K562 (cell line): ENCODE results near the gene TMEM252. TPM values are rescaled to one million over a fixed set of nuclear protein-coding genes. Genes with fewer than 3 reads are reported as not detected.

Experiments used
- ATAC-seq: fragments of 200-7000 bp; cut with Tn5 transposase; 3 replicates; pipeline ENCODE4 v1.9.1; 2020; ENCODE audit warnings: moderate library complexity
- BruUV-seq: library from RNA; stranded (reverse); fragments of 400-500 nt; replicated peaks from 2 replicates; lab custom pipeline; 2021; lab: Mats Ljungman, UMichigan
- CTCF ChIA-PET: fragments of 300-600 bp; formaldehyde crosslinking; extraction: SDS; loops from one replicate; lab custom pipeline; 2021; ENCODE audit warnings: low intra/inter-chr PET ratio; lab: Yijun Ruan, JAX
- POLR2A ChIA-PET: fragments of 300-600, 350-650 bp; sonication (Branson Sonifier 250); formaldehyde crosslinking; extraction: SDS; loops from one replicate; lab custom pipeline; 2021; ENCODE audit warnings: antibody characterized with exemption, inconsistent platforms; lab: Yijun Ruan, JAX
- DNase-seq, 4 experiments: peaks; one replicate each; pipeline versions ENCODE4 v3.0.0 to v3.0.0-alpha.2; 2011 to 2018; ENCODE audit warnings: low spot score in 3 of 4, mixed read lengths in 3 of 4; ENCODE audit errors: extremely low read depth in 1 of 4
- FAIRE-seq: peaks from 2 replicates; lab custom pipeline; 2011; peaks lifted over from hg19 to GRCh38; lab: Jason Lieb, UNC
- H2AFZ ChIP-seq: 2 replicates; pipeline ENCODE4 v1.6.0; 2011; ENCODE audit warnings: low read depth, low read length, control low read depth, inconsistent platforms
- H3K27ac ChIP-seq: fragments of 200-600 bp; 3 replicates; pipeline ENCODE4 v1.8.0; 2011; ENCODE audit warnings: low read depth, mild to moderate bottlenecking, control low read depth, inconsistent platforms, low read length, moderate library complexity, mixed read lengths; ENCODE audit errors: extremely low read depth
- H3K27me3 ChIP-seq, 2 experiments: fragments of 300-600 bp in 1 of 2; 2 replicates in 1 of 2; 3 replicates in 1 of 2; pipeline versions ENCODE4 v1.6.0 to v1.8.0; 2011; ENCODE audit warnings: inconsistent platforms in 2 of 2, low read length in 2 of 2, mild to moderate bottlenecking in 1 of 2, mixed read lengths in 1 of 2, moderate library complexity in 1 of 2; ENCODE audit not compliant: control insufficient read depth in 2 of 2, insufficient read depth in 2 of 2
- H3K36me3 ChIP-seq: fragments of 300-600 bp; 3 replicates; pipeline ENCODE4 v1.8.0; 2011; ENCODE audit warnings: mild to moderate bottlenecking, low read length, inconsistent platforms; ENCODE audit not compliant: control insufficient read depth, insufficient read depth
- H3K4me1 ChIP-seq, 2 experiments: fragments of 200-600 bp in 1 of 2; replicated peaks in 1 of 2; 2 replicates in 1 of 2; 3 replicates in 1 of 2; pipeline versions ENCODE4 v1.5.1 to v1.8.0; 2011; ENCODE audit warnings: inconsistent platforms in 2 of 2, low read length in 2 of 2, mild to moderate bottlenecking in 1 of 2, mixed read lengths in 1 of 2, moderate library complexity in 1 of 2; ENCODE audit not compliant: control insufficient read depth in 2 of 2, insufficient read depth in 2 of 2
- H3K4me2 ChIP-seq: 2 replicates; pipeline ENCODE4 v1.6.1; 2011; ENCODE audit warnings: low read length, control low read depth, inconsistent platforms, mixed read lengths; ENCODE audit not compliant: insufficient read depth
- H3K4me3 ChIP-seq: fragments of 200-600 bp; sonication (generic), shearing (Covaris generic); 2 replicates; pipeline ENCODE4 v1.5.1; 2016; ENCODE audit warnings: control low read depth, inconsistent platforms
- H3K79me2 ChIP-seq: fragments of 200-600 bp; 3 replicates; pipeline ENCODE4 v1.8.0; 2011; ENCODE audit warnings: low read length, inconsistent platforms; ENCODE audit not compliant: control insufficient read depth, insufficient read depth
- H3K9ac ChIP-seq, 2 experiments: 2 replicates each; pipeline versions ENCODE4 v1.6.0 to v1.6.1; 2011; ENCODE audit warnings: low read depth in 2 of 2, low read length in 2 of 2, control low read depth in 1 of 2, inconsistent platforms in 1 of 2, mild to moderate bottlenecking in 1 of 2, mixed read lengths in 1 of 2; ENCODE audit not compliant: insufficient read depth in 1 of 2
- H3K9me1 ChIP-seq: one replicate; pipeline ENCODE4 v1.6.0; 2011; ENCODE audit warnings: inconsistent platforms, mild to moderate bottlenecking, low read length, moderate library complexity; ENCODE audit not compliant: control insufficient read depth, insufficient read depth
- H3K9me3 ChIP-seq: replicated peaks from 2 replicates; pipeline ENCODE4 v1.5.1; 2011; ENCODE audit warnings: low read depth, low read length, inconsistent platforms; ENCODE audit not compliant: control insufficient read depth, insufficient read depth
- H4K20me1 ChIP-seq: replicated peaks from 2 replicates; pipeline ENCODE4 v1.6.1; 2011; ENCODE audit warnings: low read length, inconsistent platforms, mixed read lengths; ENCODE audit not compliant: control insufficient read depth, insufficient read depth
- BACH1 ChIP-seq: fragments of 200-800 bp; sonication (Bioruptor generic); IDR thresholded peaks from 2 replicates; pipeline ENCODE4 v1.6.1; 2016; ENCODE audit warnings: missing genetic modification characterization, missing compliant biosample characterization
- CUX1 ChIP-seq: fragments of 200-800 bp; sonication (Bioruptor generic); IDR thresholded peaks from 2 replicates; pipeline ENCODE4 v1.6.1; 2016; ENCODE audit warnings: missing genetic modification characterization, missing compliant biosample characterization
- EGR1 ChIP-seq: fragments of 450-650 bp; conservative IDR thresholded peaks from 2 replicates; pipeline ENCODE4 v1.6.1; 2017; ENCODE audit warnings: mild to moderate bottlenecking
- HNRNPH1 ChIP-seq: fragments of 200-400 bp; formaldehyde crosslinking; optimal IDR thresholded peaks from 2 replicates; pipeline ENCODE3; 2017; ENCODE audit warnings: low read depth, mild to moderate bottlenecking, low read length, moderate library complexity
- HNRNPUL1 ChIP-seq: fragments of 200-400 bp; formaldehyde crosslinking; IDR thresholded peaks from 2 replicates; pipeline ENCODE4 v1.6.1; 2017; ENCODE audit warnings: low read length
- HOXB6 ChIP-seq: fragments of 250-450 bp; sonication (Bioruptor Pico); IDR thresholded peaks from 2 replicates; pipeline ENCODE4 v1.5.1; 2022; ENCODE audit warnings: mild to moderate bottlenecking, borderline replicate concordance
- MED1 ChIP-seq: sonication (generic); formaldehyde crosslinking; IDR thresholded peaks from 2 replicates; pipeline ENCODE4 v1.8.1; 2023; ENCODE audit warnings: missing genetic modification reagents, borderline replicate concordance
- MEIS2 ChIP-seq: fragments of 450-650 bp; IDR thresholded peaks from 2 replicates; pipeline ENCODE4 v1.6.1; 2014; ENCODE audit warnings: mild to moderate bottlenecking; ENCODE audit not compliant: partially characterized antibody
- NRF1 ChIP-seq, 2 experiments: fragments of 450-650 bp; IDR thresholded peaks in 1 of 2; conservative IDR thresholded peaks in 1 of 2; 2 replicates each; pipeline ENCODE4 v1.6.1; 2014; ENCODE audit warnings: mild to moderate bottlenecking in 2 of 2
- POLR2B ChIP-seq: fragments of 450-650 bp; IDR thresholded peaks from 2 replicates; pipeline ENCODE4 v1.6.1; 2018; ENCODE audit warnings: low read depth; ENCODE audit not compliant: partially characterized antibody
- PPARD ChIP-seq: fragments of 250-450 bp; sonication (Bioruptor Pico); IDR thresholded peaks from 2 replicates; pipeline ENCODE4 v1.8.0; 2022; ENCODE audit warnings: inconsistent platforms, mild to moderate bottlenecking, moderate library complexity
- ZNF324 ChIP-seq: fragments of 250-450 bp; sonication (Bioruptor Pico); IDR thresholded peaks from 2 replicates; pipeline ENCODE4 v1.4.0; 2020; ENCODE audit warnings: mild to moderate bottlenecking
- ZNF644 ChIP-seq: fragments of 200-800 bp; sonication (Bioruptor generic); IDR thresholded peaks from 2 replicates; pipeline ENCODE4 v1.6.1; 2016; ENCODE audit warnings: low read depth, missing genetic modification characterization, missing compliant biosample characterization
- ZSCAN29 ChIP-seq: fragments of 450-650 bp; IDR thresholded peaks from 2 replicates; pipeline ENCODE4 v1.6.1; 2017
- WGBS: fragments of 100-300 bp; shearing (Covaris generic); methylation state at CpG from one replicate; pipeline ENCODE4 v1.1.6; 2016; ENCODE audit warnings: low coverage, mixed read lengths; ENCODE audit not compliant: insufficient coverage; ENCODE audit errors: missing lambda C conversion rate; 5-methylcytosine and 5-hydroxymethylcytosine counted together
- in situ Hi-C: fragments of 300-500 bp; cut with MboI; formaldehyde crosslinking; loops from 4 replicates; pipeline ENCODE4 v1.15.0; 2018; ENCODE audit warnings: inconsistent platforms, mixed read lengths
- intact Hi-C: fragments of 100-400 bp; cut with micrococcal nuclease; formaldehyde crosslinking; loops from 2 replicates; pipeline ENCODE4 v1.14.2; 2022
- polyA plus RNA-seq, 8 experiments: library from polyadenylated mRNA; depleted of rRNA in 4 of 8; stranded (reverse) in 5 of 8; unstranded in 3 of 8; fragments of >200 nt; fragmentation: Nextera tagmentation in 2 of 8; fragmentation: Illumina TruSeq in 1 of 8; extraction: Ambion mirVana in 2 of 8; extraction: Trizol in 1 of 8; gene quantifications; 2 replicates each; pipeline versions ENCODE4 v1.2.1 to v1.2.3, GENCODE V29; 2011 to 2014; ENCODE audit warnings: inconsistent platforms in 1 of 8, missing spikeins in 1 of 8
- total RNA-seq, 7 experiments: library from RNA; depleted of rRNA in 6 of 7; stranded (reverse); fragments of >200 nt in 6 of 7; fragmentation: Illumina TruSeq in 2 of 7; extraction: Trizol in 2 of 7; gene quantifications; 2 replicates each; pipeline versions ENCODE4 v1.2.1 to v1.2.3, GENCODE V29; 2011 to 2021; ENCODE audit warnings: low replicate concordance in 1 of 7
- TF ChIP-seq, protein P1 (sequence below): IDR thresholded peaks from 2 replicates; pipeline ENCODE4 v1.6.1; 2014; ENCODE audit warnings: antibody characterized with exemption

TMEM252 gene
- total and polyA plus RNA-seq, 9 of the 15 experiments (the other 6 are each of a cell fraction or from before 2014, with no cell fraction given) = not detected

- TF ChIP-seq ZNF644 (no peak), PPARD (CRISPR knock-in tag) (no peak)
Measured at GRCh38 chr9:68577774-68578591, 37.3 kb upstream of the TMEM252 start (continued).

GRCh38 chr9:68575817-68576216 is 35.1 kb upstream of the TMEM252 start:
- Histone ChIP-seq H3K4me1 (no peaks in the 10 kb centered on the region; a peak in 1 of 5 replicates), H3K9ac (no peak overlapping the region), H4K20me1 (no peaks in the 10 kb centered on the region), H3K4me3 (no peak overlapping the region), H3K9me3 (no peaks in the 10 kb centered on the region), H2AFZ (no peak overlapping the region), H3K9me1 (no peaks in the 10 kb centered on the region), H3K79me2 (no peaks in the 10 kb centered on the region), H3K27me3 (no peaks in the 10 kb centered on the region; a peak in 1 of 5 replicates), H3K36me3 (no peaks in the 10 kb centered on the region), H3K4me2 (no peak overlapping the region), H3K27ac (no peak overlapping the region)
- POLR2A ChIA-PET = no interaction called here
- CTCF ChIA-PET = no interaction called here
- intact Hi-C loops = no loop called here
- ATAC-seq = no peak
- WGBS = 0% methylated on average over 5 of the region's 5 CpGs
- no peak for TF ChIP-seq POLR2B
- TF ChIP-seq MEIS2 = no peak
- TF ChIP-seq HOXB6 = no peak
- TF ChIP-seq CUX1 (CRISPR knock-in tag) = no peak
- TF ChIP-seq, protein P1, sequence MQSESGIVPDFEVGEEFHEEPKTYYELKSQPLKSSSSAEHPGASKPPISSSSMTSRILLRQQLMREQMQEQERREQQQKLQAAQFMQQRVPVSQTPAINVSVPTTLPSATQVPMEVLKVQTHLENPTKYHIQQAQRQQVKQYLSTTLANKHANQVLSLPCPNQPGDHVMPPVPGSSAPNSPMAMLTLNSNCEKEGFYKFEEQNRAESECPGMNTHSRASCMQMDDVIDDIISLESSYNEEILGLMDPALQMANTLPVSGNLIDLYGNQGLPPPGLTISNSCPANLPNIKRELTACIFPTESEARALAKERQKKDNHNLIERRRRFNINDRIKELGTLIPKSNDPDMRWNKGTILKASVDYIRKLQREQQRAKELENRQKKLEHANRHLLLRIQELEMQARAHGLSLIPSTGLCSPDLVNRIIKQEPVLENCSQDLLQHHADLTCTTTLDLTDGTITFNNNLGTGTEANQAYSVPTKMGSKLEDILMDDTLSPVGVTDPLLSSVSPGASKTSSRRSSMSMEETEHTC = no peak
- no peak for TF ChIP-seq HNRNPH1
- TF ChIP-seq BACH1 (tag) = no peak
- no peak for TF ChIP-seq NRF1 (conservative IDR thresholded peaks at IDR 0.05 in 1 of 2, IDR thresholded peaks at IDR 0.05 in 1 of 2)
- no peak for TF ChIP-seq EGR1
- no peak for TF ChIP-seq ZNF324 (CRISPR knock-in tag)
- no peak for TF ChIP-seq HNRNPUL1
- no peak for TF ChIP-seq MED1 (CRISPR knock-in tag)
- no peak for TF ChIP-seq ZSCAN29
- no peak for FAIRE-seq
- DNase-seq = no peak
- no TSS peak for BruUV-seq
- in situ Hi-C loops = no loop called here
